ENCODE results near the gene CCDC92.

Gene CCDC92

DNA sequence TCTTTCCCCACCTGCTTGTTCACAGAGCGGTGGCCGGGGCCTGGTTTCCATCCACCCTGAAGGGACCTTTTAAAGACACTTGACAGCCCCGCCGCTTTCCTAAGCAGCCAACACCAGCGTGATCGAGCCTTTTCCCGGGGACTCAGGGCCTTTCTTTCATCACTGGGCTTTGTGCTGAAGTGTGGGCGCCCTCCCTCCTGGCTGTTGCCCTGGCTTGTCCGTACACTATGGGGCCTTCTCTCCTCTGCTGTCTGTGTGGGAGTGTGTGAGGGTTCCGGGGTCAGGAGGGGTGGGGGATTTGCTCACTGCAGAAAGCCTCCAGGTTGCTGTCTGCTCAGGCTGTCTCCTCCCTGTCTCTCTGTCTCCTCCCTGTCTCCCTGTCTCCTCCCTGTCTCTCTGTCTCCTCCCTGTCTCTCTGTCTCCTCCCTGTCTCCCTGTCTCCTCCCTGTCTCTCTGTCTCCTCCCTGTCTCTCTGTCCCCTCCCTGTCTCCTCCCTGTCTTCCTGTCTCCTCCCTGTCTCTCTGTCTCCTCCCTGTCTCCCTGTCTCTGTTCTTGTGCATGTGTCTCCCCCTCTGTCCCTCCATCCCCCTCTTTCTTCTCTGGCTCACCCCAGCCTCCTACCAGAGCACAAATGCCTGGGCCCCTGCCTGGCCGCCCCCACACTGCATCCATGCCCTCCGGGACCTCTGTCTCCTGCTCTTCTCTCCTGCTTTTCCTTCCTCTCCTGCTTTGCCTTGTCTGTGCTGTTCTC, 64.7 kb downstream of the CCDC92 start:
- DNase-seq: peak; percentile 13 to 23

DNA sequence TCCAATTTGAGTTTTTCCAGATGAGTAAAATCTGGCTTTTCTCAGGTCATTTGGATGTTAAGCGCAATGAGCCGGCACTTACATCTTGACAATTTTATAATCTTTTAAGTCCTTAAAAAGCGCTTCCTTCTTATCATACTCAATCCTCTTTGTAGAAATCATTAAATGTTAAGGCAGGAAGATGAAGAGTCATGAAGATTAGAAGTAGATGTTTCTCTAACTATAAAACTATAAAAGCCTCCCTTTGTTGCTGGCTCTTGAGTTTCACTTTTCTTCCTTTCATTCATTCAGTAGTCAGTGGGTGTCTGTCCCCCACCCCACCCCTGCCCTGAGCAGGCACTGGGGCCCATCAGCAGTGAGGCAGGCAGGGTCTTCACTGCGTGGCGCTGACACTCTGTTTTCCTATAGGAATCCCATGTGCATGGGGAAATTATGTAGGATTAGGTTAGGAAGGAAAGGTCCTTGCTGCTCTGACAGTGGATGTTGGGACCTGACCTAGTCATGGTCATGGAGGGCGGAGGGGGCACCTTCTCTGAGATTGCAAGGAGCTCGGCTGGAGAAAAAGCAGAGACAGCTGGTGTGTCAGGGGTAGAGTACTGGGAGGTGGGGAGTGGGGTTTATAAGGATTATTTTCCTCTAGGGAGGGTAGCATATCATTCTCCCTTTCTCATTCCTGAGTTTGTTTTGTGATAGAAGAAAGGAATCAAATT, 65.8 kb downstream of the CCDC92 start:
- DNase-seq: no peak

DNA sequence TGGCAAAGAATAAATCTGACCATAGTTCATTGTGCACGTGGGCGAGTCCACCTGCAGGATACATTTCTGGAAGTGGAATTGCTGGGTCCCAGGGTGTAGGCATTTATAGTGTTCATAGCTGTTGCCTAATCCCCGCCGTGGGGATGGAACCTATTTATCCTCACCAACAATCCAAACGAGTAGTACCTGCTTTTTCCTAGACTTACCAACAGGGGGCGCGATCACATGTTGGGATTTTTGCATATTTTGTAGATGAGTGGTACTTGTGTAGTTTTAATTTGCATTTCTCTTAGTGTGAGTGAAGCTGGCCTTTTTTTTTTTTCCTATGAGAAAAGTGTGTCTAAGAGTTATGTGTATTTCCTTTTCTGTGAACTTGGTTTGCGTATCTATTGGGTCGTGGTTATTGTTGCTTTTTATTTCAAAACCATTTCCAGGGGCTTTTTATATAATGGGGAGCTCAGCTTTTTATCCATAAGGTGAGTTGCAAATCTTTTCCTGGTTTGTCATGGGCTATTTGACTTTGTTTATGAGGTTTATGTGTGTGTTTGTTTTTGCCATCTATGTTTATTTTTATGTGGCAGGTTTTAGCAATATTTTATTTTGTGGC, 67.2 kb downstream of the CCDC92 start:
- DNase-seq: peak; percentile 67 to 85

DNA sequence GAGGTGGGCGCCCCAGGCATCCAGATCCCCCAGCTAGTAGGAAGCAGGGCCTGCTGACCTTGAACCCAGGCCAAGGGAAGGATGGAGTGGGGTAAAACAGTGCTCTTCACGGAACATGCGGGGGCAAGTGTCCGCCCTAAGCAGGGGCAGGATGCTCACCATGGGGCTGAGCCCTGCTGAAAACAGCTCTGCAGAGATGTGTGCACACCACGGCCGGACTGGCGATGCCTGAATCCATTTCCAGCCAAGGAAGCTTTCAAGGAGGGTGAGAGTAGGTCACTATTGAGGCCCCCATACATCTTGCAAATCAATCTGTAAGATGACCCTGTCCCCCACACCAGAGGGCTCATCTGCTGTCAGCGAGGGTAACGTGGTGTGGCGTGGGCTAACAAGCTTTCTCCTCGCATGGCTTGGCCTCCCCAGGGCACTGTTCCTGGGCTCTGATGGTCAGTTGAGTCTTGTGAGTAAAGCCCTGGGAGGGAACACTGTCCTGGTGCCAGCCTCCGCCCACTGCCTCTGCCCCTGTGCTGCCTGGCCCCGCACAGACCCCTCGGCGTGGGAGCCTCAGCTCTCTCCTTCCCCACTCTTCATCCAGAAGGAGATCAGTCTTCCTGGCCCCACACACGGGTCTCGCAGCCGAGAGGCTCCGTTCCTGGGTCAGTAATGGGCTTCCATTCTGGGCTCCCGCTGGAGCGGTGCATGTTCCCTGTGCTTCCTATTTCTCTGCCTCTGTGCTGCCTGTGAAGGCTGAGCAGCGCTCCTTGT, 69.1 kb downstream of the CCDC92 start:
- no peak for DNase-seq

DNA sequence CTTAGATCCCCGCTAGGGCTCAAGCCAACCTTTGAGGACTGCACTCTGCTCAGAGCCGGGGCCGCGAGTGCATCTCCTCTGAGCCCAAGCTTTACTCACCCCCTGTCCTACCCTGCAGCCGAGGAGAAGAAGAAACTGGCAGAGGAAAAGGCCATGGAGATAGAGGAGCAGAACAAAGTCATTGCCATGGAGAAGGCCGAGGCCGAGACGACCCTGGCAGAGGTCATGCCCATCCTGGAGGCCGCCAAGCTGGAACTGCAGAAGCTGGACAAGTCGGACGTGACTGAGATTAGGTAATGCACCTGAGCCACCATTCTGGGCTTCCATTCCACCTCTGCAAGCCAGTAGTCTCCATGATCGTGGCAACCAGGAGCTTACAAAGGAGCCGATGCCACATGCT, 69.8 kb downstream of the CCDC92 start:
- no peak for DNase-seq

DNA sequence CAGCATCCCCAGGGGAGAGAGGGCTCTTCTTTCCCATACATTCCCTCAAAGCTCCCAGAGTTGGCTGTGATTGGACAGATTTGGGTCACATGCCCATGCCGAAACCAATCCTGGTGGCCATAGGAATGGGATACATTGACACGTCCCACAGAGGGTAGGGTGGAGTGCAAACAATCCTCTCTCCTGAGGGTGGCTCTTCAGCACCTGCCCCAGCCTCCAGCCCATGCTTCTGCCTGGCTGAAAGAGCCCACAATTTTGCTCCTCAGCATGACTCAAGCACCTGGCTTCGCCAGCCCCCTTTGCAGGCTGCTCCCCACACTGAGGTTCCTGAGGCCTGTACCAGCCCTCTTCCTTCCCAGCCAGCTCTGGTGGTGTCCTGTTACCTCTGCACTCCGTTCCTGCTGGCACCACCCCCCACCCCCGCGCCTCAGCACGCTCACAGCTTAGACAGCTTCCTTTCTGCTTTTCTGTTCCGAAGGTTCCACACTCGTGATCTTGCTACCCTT, 71.7 kb downstream of the CCDC92 start:
- peak; percentile 83 to 86 for DNase-seq

DNA sequence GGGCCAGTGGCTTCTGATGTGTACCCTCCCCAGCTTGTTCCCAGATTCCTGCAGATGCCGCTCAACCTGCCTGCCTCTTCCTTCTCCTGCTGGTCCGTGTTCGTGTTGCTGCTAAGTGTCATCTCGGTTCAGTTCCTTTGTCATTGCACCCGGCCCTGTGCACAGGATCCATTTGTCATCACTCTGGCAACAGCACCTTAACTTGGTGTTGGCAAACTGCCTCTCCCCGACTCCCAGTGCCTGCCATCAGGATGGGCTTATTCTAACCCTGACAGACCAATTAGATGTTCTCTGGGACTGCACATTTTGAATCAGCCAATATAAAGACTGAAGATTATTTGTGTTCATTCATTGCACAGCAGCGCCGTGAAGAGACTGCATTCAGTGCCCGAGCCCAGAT, 73.3 kb downstream of the CCDC92 start:
- no peak for DNase-seq

DNA sequence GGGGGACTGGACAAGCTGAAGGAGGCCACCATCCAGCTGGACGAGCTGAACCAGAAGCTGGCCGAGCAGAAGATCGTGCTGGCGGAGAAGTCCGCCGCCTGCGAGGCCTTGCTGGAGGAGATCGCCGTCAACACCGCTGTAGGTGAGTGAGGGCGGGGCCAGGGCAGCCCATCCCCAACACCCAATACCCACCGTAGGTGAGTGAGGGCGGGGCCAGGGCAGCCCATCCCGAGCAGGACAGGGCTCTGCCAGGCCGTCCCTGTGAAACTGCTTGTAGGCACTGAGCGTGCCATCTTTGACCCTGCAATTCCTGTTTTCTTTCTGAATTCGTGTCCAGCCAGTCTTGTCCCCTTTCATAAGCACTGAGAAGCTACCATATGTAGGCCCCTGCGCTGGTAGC, 74.0 kb downstream of the CCDC92 start:
- no peak for DNase-seq

DNA sequence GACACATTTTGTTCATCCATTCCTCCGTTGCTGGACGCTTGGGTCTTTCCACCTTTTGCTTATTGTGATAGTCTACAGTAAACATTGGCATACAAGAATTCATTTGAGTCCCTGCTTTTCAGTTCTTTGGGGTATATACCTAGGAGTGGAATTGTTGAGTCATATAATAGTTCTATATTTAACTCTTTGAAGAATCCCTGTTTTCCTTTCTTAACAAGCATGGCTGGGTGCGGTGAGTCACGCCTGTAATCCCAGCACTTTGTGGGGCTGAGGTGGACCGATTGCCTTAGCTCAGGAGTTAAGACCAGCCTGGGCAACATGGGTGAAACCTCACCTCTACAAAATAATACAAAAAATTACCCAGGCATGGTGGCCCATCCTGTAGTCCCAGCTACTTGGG, 75.4 kb downstream of the CCDC92 start:
- no peak for DNase-seq

DNA sequence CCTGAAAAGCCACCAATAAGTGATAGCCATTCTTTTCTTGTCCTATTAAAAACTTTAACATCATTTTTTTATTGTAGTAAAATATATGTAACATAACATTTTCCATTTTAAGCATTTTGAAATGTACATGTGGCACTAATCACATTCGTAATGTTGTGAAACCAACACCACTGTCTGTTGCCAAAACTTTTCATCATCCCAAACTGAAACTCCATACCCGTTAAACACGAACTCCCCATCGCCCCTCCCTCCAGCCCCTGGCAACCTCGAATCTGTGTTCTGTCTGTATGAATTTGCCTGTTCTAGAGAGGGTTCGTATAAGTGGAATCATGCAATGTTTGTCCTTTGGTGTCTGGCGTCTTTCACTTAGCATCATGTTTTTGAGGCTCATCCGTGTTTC, 75.9 kb downstream of the CCDC92 start:
- DNase-seq: no peak

DNA sequence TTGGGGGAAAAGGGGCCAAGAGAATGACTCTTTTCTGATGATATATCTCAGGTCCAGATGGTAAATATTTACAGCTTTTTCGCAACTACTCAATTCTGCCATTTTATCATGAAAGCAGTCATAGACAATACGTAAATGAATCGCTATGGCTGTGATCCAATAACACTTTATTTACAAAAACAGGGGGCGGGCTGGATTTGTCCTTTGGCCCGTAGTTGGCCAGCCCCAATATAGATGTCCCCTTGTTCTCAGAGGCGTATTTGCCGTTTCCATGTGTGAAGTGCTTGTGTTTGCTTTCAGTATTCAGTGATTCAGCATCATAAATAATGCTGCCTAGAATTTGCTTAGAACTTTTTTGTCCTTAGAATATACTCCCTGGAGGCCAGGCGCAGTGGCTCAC, 77.2 kb downstream of the CCDC92 start:
- no peak for DNase-seq

DNA sequence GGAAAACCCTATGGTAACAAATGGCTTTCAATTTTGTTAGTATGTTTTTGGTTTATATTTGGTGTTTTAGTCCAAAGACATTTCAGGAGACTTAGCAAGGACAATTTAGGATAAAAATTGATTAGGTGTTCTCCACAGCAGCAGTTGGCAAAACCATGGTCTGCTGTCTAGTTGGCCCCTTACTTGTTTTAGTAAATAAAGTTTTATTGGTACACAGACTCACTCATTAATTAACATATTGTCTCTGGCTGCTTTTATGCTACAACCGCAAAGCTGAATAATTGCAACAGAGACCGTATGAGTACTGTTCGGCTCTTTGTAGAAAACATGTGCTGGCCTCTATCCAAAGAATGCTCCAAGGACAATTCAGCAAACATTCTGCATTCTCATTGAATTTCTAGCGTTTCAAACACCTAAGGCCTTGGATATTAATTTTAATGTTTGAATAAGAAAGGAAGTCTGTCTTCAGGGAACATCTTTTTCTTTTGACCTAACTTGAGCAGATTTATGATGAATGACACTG, 77.7 kb downstream of the CCDC92 start:
- DNase-seq: no peak

DNA sequence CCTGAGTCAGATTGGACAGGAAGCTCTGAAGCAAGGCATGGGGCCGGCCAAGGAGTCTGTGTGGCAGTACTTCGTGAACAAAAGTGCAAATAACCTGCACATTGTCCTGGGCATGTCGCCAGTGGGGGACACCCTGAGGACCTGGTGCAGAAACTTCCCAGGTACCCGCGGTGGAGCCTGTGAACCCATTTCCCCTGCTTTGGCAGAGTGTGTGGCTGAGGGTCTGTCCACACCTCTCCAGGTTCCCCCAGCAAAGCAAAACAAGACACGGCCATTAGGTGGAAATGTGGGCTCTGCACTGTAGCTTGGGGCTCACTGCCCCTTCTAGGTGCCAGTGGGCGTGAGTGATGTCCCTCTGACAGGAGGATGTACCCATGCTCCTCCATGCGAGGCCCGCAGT, 79.4 kb downstream of the CCDC92 start:
- DNase-seq: no peak

DNA sequence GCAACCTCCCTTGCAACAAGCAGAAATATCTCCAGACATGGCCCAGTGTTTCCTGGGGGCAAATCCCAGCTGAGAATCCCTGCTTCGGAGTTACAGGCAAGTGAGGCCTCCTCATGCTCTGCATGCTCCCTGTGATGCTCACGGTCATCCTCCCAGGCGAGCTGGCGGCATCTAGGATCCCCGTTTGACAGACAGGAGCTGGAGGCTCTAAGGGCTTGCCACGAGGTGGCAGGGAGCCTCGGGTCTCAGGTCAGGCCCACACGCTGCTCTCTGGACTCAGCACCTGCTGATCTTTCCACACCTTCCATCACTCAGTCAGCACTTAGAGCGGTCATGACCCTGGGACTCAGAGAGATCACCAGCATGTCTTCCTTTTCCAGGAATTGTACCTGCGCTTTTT, 79.8 kb downstream of the CCDC92 start:
- no peak for DNase-seq

DNA sequence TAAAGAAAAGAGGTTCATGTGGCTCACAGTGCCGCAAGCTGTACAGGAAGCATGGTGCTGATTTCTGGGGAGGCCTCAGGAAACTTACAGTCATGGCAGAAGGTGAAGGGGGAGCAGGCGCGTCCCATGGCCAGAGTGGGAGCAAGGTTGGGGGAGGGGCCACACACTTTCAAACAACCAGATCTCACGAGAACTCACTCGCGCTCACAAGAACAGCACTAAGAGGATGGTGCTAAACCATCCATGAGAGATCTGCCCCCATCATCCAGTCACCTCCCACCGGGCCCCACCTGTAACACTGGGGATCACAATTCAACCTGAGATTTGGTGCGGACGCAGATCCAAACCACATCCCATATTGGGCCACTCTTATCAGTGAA, 80.5 kb downstream of the CCDC92 start:
- DNase-seq: no peak

DNA sequence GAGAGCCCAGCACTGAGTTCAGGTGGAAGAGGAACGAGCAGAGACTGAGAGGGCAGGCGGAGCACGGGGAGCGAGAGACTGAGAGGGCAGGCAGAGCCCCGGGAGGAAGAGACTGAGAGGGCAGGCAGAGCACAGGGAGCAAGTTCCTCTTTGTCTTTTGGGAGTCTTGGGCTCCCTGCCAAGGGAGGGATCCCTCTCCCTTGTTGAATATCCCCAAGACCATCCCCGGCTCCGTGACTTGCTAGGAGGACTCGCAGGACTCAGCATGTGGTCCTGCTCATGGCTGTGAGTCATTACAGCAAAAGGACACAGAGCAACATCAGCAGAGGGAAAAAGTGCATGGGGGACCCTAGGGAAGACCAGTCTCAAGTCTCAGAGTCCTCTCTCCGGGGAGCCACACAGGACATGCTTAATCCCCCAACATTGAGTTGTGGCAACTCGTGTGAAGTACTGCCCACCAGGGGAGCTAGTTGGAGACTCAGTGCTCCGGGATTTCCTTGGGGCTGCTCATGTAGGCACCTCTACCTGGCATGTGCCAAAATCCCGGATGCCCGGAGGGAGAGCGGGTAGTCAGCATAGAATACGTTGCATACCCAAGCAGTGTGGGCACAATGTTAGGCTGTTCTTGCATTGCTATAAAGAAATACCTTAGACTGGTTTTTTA, 81.0 kb downstream of the CCDC92 start:
- peak; percentile 44 to 48 for DNase-seq

DNA sequence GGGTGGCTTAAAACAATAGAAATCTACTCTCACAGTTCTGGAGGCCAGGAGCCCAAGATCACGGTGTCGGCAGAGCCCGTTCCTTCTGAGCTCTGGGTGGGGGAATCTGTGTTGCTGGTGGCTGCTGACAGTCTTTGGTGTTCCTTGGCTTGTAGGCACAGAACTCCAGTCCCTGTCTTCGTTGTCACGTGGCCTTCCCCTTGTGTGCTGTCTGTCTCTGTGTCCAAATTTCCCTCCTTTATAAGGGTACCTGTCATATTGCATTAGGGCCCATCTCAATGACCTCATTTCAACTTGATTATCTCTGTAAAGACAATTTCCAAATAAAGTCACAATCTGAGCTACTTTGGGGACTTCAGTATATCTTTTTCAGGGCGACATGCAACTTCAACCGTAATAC, 81.6 kb downstream of the CCDC92 start:
- DNase-seq: no peak

DNA sequence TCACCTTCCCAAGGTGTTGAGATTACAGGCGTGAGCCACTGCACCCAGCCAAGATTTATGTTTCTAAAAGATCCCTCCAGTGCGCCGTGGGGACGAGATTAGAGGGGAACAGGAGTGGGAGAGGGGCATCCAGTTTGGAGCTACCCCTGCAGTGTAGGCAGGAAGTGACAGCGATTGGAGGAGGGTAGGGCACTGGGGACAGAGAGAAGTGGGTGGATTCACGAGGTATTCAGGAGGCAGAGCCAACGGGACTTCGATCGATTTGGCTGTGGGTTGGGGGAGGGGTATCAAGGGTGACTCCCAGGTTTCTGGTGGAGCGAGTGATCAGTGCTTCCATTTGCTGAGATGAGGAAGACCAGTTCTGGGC, 82.1 kb downstream of the CCDC92 start:
- DNase-seq: no peak

DNA sequence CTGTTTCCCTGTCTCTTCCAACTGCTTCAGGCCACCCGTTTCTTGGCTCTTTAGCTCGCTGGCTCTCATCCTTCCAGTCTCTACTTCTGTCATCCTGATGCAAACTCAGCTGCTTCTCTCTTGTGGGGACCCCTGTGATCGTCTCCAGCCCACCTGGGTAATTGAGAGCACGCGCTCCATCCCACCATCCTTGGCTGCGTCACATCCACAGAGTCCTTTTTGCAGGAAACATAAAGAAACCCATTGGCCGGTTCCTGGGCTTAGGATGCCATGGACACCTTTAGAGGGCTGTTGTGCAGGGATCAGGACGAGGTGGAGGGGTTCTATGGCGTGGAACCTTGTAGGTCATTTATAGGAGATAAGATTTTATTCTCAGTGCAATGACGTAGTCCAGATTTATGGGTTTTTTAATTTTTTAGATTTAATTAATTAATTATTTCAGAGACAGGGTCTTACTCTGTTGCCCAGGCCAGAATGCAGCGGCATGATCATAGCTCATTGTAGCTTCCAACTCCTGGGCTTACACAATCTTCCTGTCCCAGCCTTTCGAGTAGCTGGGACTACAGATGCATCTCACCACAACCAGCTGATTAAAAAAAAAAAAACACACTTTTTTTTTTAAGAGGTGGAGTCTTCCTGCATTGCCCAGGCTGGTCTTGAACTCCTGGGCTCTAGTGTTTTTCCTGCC, 82.6 kb downstream of the CCDC92 start:
- peak in 1 of 2 experiments; percentile 23 for DNase-seq

DNA sequence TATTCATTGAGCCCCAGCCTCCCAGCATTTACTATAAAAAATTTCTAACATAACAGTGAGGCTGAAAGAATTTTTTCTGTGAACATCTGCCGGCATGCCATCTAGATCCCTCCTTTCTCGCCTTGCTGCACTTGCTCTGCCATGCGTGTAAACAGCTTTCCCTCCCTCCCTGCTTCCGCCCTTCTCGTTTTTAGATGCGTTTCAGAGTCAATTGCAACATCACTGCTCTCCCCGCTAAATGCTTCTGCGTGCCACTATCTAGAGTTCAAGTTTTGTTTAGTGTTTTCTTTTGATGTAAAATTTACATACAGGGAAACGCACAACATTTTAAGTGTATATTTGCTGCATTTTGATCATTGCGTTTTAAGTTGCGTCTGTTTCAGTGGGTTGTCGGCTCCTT, 83.6 kb downstream of the CCDC92 start:
- no peak for DNase-seq

DNA sequence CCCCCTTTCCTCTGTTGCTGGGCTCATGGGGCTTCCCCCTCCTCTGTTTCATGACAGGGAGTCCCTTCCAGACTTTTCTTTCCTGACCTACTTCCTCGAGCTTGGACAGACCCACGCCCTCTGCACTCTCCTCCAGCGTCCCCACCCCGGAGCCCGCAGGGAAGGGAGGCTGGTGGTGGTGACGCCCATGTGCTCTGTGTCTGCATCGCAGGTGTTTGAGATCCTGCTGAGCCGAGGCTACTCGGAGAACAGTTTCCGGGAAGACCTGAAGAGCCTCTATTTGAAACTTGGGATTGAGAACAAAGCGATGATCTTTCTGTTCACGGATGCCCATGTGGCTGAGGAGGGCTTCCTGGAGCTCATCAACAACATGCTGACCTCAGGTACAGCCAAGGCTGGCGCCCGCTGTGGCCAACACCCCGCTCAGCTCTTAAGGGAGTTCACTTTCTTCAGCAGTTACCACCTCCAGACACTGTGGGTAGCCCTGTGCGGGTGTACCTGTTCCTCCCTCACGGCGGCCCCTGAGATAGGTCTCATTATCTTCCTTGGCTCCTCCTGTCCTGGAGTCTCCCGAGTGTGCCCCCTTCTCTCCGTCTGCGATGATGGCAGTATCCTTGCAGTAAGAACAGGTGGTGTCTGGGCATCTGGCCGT, 85.6 kb downstream of the CCDC92 start:
- no peak for DNase-seq
